IPS DF 6.9 (cell line): ENCODE results near the gene HRH1.
"Not testable (repeated sequence)": the region's sequence is repeated elsewhere in the genome, so short reads cannot be mapped to it uniquely, and the experiment has no call there.

Experiments
- DNase-seq: peaks from one replicate; pipeline ENCODE4 v3.0.0-alpha.2; 2013; ENCODE audit warnings: low read depth, low spot score
- H3K27ac ChIP-seq: one replicate; pipeline ENCODE4 v1.5.1; 2013; ENCODE audit warnings: low read length, control low read depth
- H3K27me3 ChIP-seq: 2 replicates; pipeline ENCODE4 v1.6.1; 2013; ENCODE audit warnings: mild to moderate bottlenecking, low read length; ENCODE audit not compliant: control insufficient read depth, insufficient read depth
- H3K36me3 ChIP-seq: 2 replicates; pipeline ENCODE4 v1.6.1; 2013; ENCODE audit warnings: low read length; ENCODE audit not compliant: control insufficient read depth, insufficient read depth
- H3K4me1 ChIP-seq: 2 replicates; pipeline ENCODE4 v1.6.1; 2013; ENCODE audit warnings: low read length; ENCODE audit not compliant: control insufficient read depth, insufficient read depth
- H3K4me3 ChIP-seq: 2 replicates; pipeline ENCODE4 v1.5.1; 2013; ENCODE audit warnings: mild to moderate bottlenecking, low read length
- H3K9me3 ChIP-seq: 2 replicates; pipeline ENCODE4 v1.6.1; 2013; ENCODE audit warnings: low read length, inconsistent platforms; ENCODE audit not compliant: control insufficient read depth, insufficient read depth
- WGBS: extraction: QIAGEN DNeasy Blood & Tissue Kit; methylation state at CpG from one replicate; pipeline ENCODE4 v1.1.7; 2013; ENCODE audit warnings: mixed read lengths, missing lambda C conversion rate; ENCODE audit not compliant: insufficient read length, insufficient coverage; 5-methylcytosine and 5-hydroxymethylcytosine counted together

HRH1 gene

DNA sequence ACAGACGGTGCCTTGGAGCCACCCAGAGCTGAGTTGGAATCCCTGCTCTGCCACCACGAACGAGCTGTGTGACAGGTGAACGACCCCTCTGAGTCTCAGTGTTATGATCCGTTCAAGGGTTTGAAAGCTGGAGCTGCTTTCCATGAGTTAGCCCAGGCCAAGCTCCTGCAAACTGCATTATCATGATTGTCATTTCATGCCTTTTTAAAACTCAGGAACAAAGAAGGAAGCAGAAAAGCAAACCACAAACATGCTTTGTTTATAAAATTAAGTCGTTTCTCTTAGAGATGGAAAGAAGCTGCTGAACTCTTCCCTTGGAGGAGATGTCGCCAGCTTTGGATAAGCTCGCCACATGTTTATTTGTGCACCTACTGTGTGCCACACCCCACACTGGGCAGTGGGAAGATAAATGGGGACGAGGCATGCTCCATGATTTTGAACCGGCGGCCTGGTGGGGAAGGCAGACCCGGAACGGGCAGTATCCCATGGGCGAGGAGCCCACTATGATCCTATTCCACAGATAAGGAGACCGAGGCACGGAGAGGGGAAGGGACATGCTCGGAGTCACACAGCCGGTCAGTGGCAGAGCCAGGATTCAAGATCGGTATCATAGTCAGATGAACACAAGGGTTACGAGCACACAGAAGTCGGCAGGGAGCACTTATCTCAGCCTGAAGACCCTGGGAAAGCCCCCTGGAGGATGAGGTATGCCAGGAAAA is 15.9 kb downstream of the HRH1 start:
- Histone ChIP-seq H3K4me1 (no peaks in the 10 kb centered on the region), H3K27ac (no peak overlapping the region), H3K36me3 (no peaks in the 10 kb centered on the region), H3K9me3 (no peaks in the 10 kb centered on the region), H3K4me3 (no peak overlapping the region), H3K27me3 (no peaks in the 10 kb centered on the region)
- no CpG with 5 or more reads among the region's 21 CpGs for whole genome bisulfite sequencing
- DNase-seq: no peak

DNA sequence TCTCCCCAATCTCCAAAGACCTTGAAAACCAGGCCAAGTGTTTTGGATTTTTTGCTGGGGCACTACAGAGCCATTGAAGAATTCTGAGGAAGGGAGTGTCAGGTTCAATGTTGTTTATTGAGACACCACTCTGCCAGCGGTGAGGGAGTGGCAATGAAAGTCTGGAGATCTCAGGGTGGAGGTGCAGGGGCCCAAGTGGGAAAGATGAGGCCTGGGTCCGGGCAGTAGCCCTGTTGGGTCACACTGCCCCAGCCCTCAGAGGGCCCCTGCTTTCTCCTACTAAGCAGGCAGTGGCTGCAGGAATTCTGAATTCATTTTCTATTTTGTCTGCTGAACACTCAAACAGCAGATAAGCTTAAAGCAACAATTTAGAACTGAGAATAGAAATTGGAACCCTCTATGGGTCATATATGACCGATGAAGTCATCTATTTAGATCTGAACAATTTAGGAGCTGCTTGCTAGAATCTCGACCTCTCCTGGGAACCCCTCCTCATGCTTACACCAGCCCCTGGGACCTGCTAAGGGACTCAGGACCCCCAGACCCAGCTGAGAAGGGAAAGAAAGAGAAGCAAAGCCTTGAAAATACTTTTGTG is 17.9 kb downstream of the HRH1 start:
- H3K27ac ChIP-seq: no peak overlapping the region
- no peaks in the 10 kb centered on the region for H3K36me3 ChIP-seq
- WGBS: no CpG with 5 or more reads among the region's 4 CpGs
- H3K4me3 ChIP-seq: no peak overlapping the region
- H3K4me1 ChIP-seq: no peaks in the 10 kb centered on the region
- no peaks in the 10 kb centered on the region for H3K27me3 ChIP-seq
- no peaks in the 10 kb centered on the region for H3K9me3 ChIP-seq
- no peak for DNase-seq

DNA sequence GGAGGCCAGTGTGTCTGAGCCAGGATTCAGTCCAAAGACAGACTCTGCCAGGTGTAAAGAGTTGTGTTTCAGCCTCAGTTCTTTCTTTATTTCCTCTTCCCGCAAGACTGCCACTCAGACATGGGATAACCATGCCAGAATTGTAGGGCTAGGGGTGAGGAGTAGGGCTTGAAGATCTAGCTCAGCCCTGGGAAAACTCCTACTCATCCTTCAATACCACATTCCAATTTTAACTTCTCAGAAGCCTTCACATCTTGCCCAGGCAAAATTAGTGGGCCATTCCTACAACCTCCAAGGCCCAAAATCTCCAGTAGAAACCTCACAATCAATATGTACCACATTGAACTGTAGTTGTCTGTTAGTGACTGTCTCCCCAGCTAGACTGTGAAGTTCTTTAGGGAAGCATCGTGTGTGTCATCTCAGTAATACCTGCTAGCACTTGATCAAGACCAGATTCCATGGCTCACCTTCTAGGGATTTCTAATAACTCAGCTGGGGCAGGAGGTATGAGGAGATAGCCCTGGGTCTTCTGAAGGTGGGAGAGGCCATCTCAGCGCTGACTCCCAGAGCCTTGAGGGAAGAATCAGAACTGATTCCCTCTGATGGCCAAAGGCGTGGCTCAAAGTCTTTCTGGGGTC is 19.7 kb downstream of the HRH1 start:
- no CpG with 5 or more reads among the region's 4 CpGs for WGBS
- H3K9me3 ChIP-seq: no peaks in the 10 kb centered on the region
- no peaks in the 10 kb centered on the region for H3K4me1 ChIP-seq
- H3K27ac ChIP-seq: no peak overlapping the region
- no peaks in the 10 kb centered on the region for H3K27me3 ChIP-seq
- H3K4me3 ChIP-seq: no peak overlapping the region
- no peaks in the 10 kb centered on the region for H3K36me3 ChIP-seq
- no peak for DNase-seq

DNA sequence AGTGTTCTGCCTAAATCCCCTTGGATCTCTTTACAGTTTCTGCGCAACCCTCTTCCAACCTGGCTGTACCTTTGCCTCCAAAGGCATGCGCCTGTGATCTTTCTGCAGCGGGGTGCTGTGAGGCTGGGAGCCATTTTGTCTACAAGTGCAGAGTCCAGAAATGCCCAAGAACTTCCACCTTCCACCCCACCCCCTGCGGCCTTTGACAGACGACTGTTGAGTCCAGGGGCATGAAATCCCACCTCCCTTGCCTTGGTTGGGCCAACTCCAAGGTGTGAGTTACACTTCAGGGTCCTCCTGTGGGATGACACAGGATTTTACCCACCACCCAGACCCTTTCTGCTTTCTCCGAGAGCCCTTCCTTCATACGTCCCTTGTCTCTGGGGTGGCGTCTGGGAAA is 24.1 kb downstream of the HRH1 start:
- H3K9me3 ChIP-seq: no peaks in the 10 kb centered on the region
- no peak overlapping the region for H3K4me3 ChIP-seq
- WGBS: no CpG with 5 or more reads among the region's 8 CpGs
- H3K27me3 ChIP-seq: no peaks in the 10 kb centered on the region
- no peak overlapping the region for H3K27ac ChIP-seq
- DNase-seq: no peak
- no peaks in the 10 kb centered on the region for H3K36me3 ChIP-seq
- no peaks in the 10 kb centered on the region for H3K4me1 ChIP-seq

DNA sequence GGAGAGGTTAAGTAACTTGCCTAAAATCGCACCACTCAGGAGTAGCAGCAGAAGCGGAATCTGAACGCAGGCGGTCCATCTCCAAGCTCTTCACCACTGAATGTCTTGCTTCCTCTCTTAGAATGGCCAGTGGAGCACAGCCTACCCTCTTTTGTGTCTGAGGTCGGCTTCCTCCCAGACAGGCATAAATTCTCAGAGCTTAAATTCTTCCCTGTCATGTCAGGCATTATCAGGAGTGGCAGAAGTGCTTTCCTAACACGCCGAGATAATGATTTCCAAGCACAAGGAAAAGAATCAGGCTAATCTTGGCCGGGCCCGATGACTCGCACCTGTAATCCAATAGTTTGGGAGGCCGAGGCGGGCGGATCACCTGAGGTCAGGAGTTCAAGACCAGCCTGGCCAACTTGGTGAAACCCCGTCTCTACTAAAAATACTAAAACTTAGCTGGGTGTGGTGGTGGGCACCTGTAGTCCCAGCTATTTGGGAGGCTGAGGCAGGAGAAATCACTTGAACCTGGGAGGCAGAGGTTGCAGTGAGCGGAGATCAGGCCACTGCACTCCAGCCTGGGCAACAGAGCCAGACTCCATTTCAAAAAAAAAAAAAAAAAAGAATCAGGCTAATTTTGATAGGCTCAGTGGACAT is 30.2 kb downstream of the HRH1 start:
- not testable (repeated sequence) for H3K36me3 ChIP-seq, H3K9me3 ChIP-seq, H3K4me1 ChIP-seq, H3K27ac ChIP-seq, H3K4me3 ChIP-seq, DNase-seq, H3K27me3 ChIP-seq
- WGBS: no CpG with 5 or more reads among the region's 15 CpGs

DNA sequence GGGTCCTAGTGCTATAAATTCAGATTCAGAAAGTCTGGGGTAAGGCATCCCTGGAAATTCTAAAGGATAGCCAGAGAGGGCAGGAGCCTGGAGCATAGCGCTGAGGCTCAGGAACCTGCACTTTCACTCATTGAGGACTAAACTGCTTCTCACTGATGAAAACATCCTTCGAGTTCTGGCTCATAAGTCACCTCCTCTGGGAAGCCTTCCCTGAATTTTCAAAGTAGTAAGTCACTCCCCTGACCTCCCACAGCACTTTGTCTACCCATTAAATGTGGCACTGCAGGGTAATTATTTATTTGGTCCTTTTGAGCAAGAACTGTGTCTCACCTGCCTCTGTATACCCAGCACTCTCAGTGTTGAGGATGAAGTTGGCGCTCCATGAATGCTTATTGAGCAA is 30.9 kb downstream of the HRH1 start:
- Histone ChIP-seq H3K4me1 (no peaks in the 10 kb centered on the region), H3K27ac (no peak overlapping the region), H3K4me3 (no peak overlapping the region), H3K9me3 (no peaks in the 10 kb centered on the region), H3K27me3 (no peaks in the 10 kb centered on the region), H3K36me3 (no peaks in the 10 kb centered on the region)
- WGBS: no CpG with 5 or more reads among the region's 3 CpGs
- DNase-seq: no peak

DNA sequence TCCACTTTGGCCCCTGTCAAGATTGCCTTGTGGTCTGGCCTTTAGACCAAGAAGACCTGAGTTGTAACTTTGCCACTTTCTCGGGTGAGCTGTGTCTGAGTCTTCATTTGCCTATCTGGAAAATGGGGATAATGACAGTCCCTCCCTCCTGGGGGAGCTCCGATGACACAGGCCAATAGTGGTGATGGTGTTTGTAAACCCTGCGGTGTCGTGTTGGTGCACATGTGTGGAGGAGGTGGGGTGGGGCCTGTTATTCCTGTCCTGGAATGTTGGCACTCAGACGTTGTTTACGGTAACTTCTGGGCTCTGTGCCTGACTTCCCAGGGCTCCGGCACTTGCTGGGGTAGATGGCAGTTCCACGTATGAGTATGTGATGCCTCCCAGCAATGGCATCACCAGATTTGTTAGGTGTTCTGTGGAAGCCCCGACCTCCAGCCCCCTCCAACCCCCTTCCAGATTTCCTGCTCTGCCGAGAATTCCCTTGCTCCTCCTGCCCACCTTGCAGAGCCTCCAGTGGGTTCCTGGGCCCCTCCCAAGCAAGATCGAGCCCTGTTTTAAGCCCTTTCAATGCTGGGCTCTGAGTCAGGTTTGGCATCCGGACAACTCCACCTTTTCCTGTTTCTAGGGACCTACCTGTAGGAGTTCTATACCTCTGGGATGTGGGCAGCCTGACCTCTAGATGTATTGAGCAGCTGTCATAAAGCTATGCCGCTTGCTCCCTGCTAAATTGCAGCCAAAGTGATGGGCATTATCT is 31.4 kb downstream of the HRH1 start:
- Histone ChIP-seq H3K4me1 (no peaks in the 10 kb centered on the region), H3K36me3 (no peaks in the 10 kb centered on the region), H3K27ac (no peak overlapping the region), H3K27me3 (no peaks in the 10 kb centered on the region), H3K4me3 (no peak overlapping the region), H3K9me3 (no peaks in the 10 kb centered on the region)
- no CpG with 5 or more reads among the region's 13 CpGs for WGBS
- DNase-seq: no peak

- Histone ChIP-seq H3K4me1 (no peaks in the 10 kb centered on the region), H3K9me3 (no peaks in the 10 kb centered on the region), H3K36me3 (no peaks in the 10 kb centered on the region), H3K27me3 (no peaks in the 10 kb centered on the region), H3K27ac (no peak overlapping the region), H3K4me3 (no peak overlapping the region)
- WGBS: no CpG with 5 or more reads among the region's 1 CpG
- DNase-seq: no peak
Measured at GRCh38 chr3:11186318-11186692, 32.0 kb downstream of the HRH1 start.

DNA sequence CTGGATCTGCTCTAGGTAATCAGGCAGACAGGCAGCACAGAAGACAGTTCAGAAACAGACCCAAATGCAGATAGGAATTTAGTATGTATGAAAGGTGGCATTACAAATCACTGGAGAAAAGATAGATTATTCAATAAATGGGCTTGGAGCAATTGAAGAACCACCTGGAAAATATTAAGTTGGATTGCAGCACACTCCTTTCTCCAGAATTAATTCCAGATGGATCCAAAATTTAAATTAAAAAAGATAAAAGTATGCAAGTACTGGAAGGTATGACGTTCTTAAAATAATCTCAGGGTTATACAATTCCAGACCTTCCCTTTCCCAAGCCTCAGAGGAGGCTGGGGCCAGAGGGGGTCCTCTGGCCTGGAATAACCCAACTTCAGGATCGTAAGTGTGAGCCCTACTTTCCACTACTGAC is 32.5 kb downstream of the HRH1 start:
- Histone ChIP-seq H3K27ac (no peak overlapping the region), H3K27me3 (no peaks in the 10 kb centered on the region), H3K4me1 (no peaks in the 10 kb centered on the region), H3K36me3 (no peaks in the 10 kb centered on the region), H3K9me3 (no peaks in the 10 kb centered on the region), H3K4me3 (no peak overlapping the region)
- no CpG with 5 or more reads among the region's 2 CpGs for WGBS
- no peak for DNase-seq

DNA sequence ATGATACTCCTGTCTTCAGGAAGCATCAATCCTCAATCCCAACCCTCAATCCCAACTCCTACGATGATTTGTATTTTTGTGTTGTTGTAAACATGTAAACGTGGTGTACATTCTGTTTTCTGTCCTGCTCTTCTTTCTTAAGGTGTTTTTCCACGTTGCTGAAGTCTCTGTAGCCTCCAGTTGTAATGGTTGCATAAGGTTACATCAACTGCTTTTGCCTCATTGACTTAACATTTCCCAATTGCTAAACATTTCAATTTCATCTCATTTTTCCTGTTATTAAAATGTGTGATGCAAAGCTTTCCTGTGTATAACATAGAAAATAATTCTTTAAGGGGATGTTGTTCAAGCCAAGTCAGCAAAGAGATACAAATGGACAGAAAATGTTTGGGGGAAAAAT is 33.4 kb downstream of the HRH1 start:
- H3K4me1 ChIP-seq: no peaks in the 10 kb centered on the region
- H3K27me3 ChIP-seq: no peaks in the 10 kb centered on the region
- no peaks in the 10 kb centered on the region for H3K36me3 ChIP-seq
- H3K9me3 ChIP-seq: no peaks in the 10 kb centered on the region
- H3K27ac ChIP-seq: no peak overlapping the region
- no peak overlapping the region for H3K4me3 ChIP-seq
- no CpG with 5 or more reads among the region's 3 CpGs for WGBS
- DNase-seq: no peak
